A549 (cell line): ENCODE results near the gene STARD13.
A peak's percentile ranks its signal among the peaks of the same experiment; 100 is the strongest.

Source experiments
- CBX8 ChIP-seq: fragments of 200-600 bp; sonication (generic); IDR thresholded peaks from 2 replicates; pipeline ENCODE4 v1.6.1; 2016
- CEBPB ChIP-seq, 2 experiments: fragments of >200 bp in 1 of 2; sonication (Bioruptor Twin) in 1 of 2; formaldehyde crosslinking in 1 of 2; IDR thresholded peaks; 2 replicates each; pipeline ENCODE4 v1.6.1; 2012 to 2016
- CTCF ChIP-seq: fragments of >200 bp; sonication (Bioruptor Twin); formaldehyde crosslinking; IDR thresholded peaks from 3 replicates; pipeline ENCODE4 v1.5.1; 2016
- EP300 ChIP-seq, 2 experiments: fragments of >200 bp; sonication (Bioruptor Twin); formaldehyde crosslinking; IDR thresholded peaks; 2 replicates in 1 of 2; 3 replicates in 1 of 2; pipeline ENCODE4 v1.6.1; 2016 to 2017
- ESRRA ChIP-seq: fragments of 150-350 bp; IDR thresholded peaks from 2 replicates; pipeline ENCODE4 v1.6.1; 2014; ENCODE audit warnings: mild to moderate bottlenecking, low read length, borderline replicate concordance
- GATA3 ChIP-seq: IDR thresholded peaks from 2 replicates; pipeline ENCODE4 v1.6.1; 2012; ENCODE audit warnings: borderline replicate concordance
- HMGXB4 ChIP-seq: fragments of 250-450 bp; sonication (Bioruptor Pico); IDR thresholded peaks from 2 replicates; pipeline ENCODE4 v1.5.0; 2021; ENCODE audit warnings: mild to moderate bottlenecking, moderate library complexity, borderline replicate concordance
- JUN ChIP-seq, 2 experiments: fragments of >200 bp; sonication (Bioruptor Twin); formaldehyde crosslinking; IDR thresholded peaks; 2 replicates in 1 of 2; 3 replicates in 1 of 2; pipeline ENCODE4 v1.6.1; 2016 to 2017
- MAX ChIP-seq: IDR thresholded peaks from 2 replicates; pipeline ENCODE4 v1.6.1; 2012
- POLR2A ChIP-seq: IDR thresholded peaks from 2 replicates; pipeline ENCODE4 v1.6.1; 2012; ENCODE audit warnings: mild to moderate bottlenecking, low read length
- POLR2AphosphoS2 ChIP-seq: conservative IDR thresholded peaks from 2 replicates; pipeline ENCODE4 v1.6.1; 2012; ENCODE audit warnings: low read length, improper control_type of control experiment, inconsistent platforms
- RAD21 ChIP-seq, 2 experiments: fragments of >200 bp in 1 of 2; sonication (Bioruptor Twin) in 1 of 2; formaldehyde crosslinking in 1 of 2; IDR thresholded peaks in 1 of 2; conservative IDR thresholded peaks in 1 of 2; 2 replicates in 1 of 2; 3 replicates in 1 of 2; pipeline ENCODE4 v1.6.1; 2012 to 2018; ENCODE audit warnings: inconsistent platforms in 1 of 2
- USF2 ChIP-seq: fragments of 450-650 bp; IDR thresholded peaks from 2 replicates; pipeline ENCODE4 v1.6.1; 2014; ENCODE audit warnings: antibody characterized with exemption

- TF ChIP-seq POLR2A (no peak), EP300 (IDR thresholded peaks at IDR 0.05) (no peak), RAD21 (conservative IDR thresholded peaks at IDR 0.05 in 1 of 2, IDR thresholded peaks at IDR 0.05 in 1 of 2) (no peak), MAX (no peak), CTCF (no peak), HMGXB4 (CRISPR knock-in tag) (no peak), POLR2AphosphoS2 (no peak), CBX8 (no peak), CEBPB (IDR thresholded peaks at IDR 0.05) (peak in 1 of 2 experiments; percentile 22; a peak in 1 of 4 replicates), JUN (IDR thresholded peaks at IDR 0.05) (no peak), USF2 (no peak), ESRRA (no peak), GATA3 (no peak)
These were observed 90.5 kb downstream of the STARD13 start for GRCh38 chr13:33194820-33195692.
